Upper lobe of left lung (tissue), 6 donors: ENCODE data around the gene MAML2. TPM values are rescaled to one million over a fixed set of nuclear protein-coding genes. Genes with fewer than 3 reads are reported as not detected.
A peak's percentile ranks its signal among the peaks of the same experiment; 100 is the strongest.

Source experiments
- ATAC-seq, 2 donors: fragments of 200-7000 bp; cut with Tn5 transposase; one replicate each; pipeline ENCODE4 v1.9.1; 2022; ENCODE audit warnings: mild to moderate bottlenecking in 2 of 2, moderate library complexity in 2 of 2; ENCODE audit not compliant: low FRiP score in 2 of 2
- DNase-seq, 2 donors: peaks; one replicate each; pipeline ENCODE4 v3.0.0-alpha.2; 2019 to 2020
- H3K27ac ChIP-seq, 4 donors: fragments of 200-600 bp; sonication (generic); one replicate each; pipeline ENCODE4 v1.5.1; 2016 to 2019
- H3K27me3 ChIP-seq, 4 donors: fragments of 200-600 bp; sonication (generic); one replicate each; pipeline ENCODE4 v1.5.1; 2017 to 2019
- H3K36me3 ChIP-seq, 4 donors: fragments of 200-600 bp; sonication (generic); one replicate each; pipeline ENCODE4 v1.5.1; 2016 to 2019
- H3K4me1 ChIP-seq, 4 donors: fragments of 200-600 bp; sonication (generic); one replicate each; pipeline ENCODE4 v1.5.1; 2018 to 2019
- H3K4me3 ChIP-seq, 4 donors: fragments of 200-600 bp; sonication (generic); one replicate each; pipeline ENCODE4 v1.5.1; 2017 to 2019; ENCODE audit warnings: mild to moderate bottlenecking in 2 of 4, moderate library complexity in 1 of 4
- H3K9me3 ChIP-seq, 4 donors: fragments of 200-600 bp; sonication (generic); one replicate each; pipeline ENCODE4 v1.5.1; 2018 to 2019
- CTCF ChIP-seq, 6 experiments: fragments of 450-650 bp in 4 of 6; fragments of 200-600 bp in 2 of 6; sonication (generic) in 2 of 6; IDR thresholded peaks; one replicate each; pipeline ENCODE4 v1.5.1; 2016 to 2019; ENCODE audit warnings: antibody characterized with exemption in 6 of 6
- EP300 ChIP-seq, 4 donors: sonication (generic); formaldehyde crosslinking; IDR thresholded peaks; one replicate each; pipeline ENCODE4 v1.5.1; 2017; ENCODE audit warnings: antibody characterized with exemption in 4 of 4, control low read depth in 2 of 4
- POLR2A ChIP-seq, 4 donors: fragments of 450-650 bp; IDR thresholded peaks; one replicate each; pipeline ENCODE4 v1.5.1; 2016 to 2017; ENCODE audit warnings: antibody characterized with exemption in 4 of 4, mild to moderate bottlenecking in 2 of 4
- POLR2AphosphoS5 ChIP-seq, 2 donors: sonication (generic); formaldehyde crosslinking; IDR thresholded peaks; one replicate each; pipeline ENCODE4 v1.5.1; 2017; ENCODE audit warnings: antibody characterized with exemption in 2 of 2
- WGBS, 2 donors: methylation state at CpG; one replicate each; pipeline ENCODE4 v1.1.5; 2017 to 2018; 5-methylcytosine and 5-hydroxymethylcytosine counted together
- total RNA-seq, 6 donors: library from RNA; depleted of rRNA in 4 of 6; stranded (reverse); fragments of >200 nt in 4 of 6; gene quantifications; one replicate each; pipeline versions ENCODE4 v1.1.0 to v1.2.1, GENCODE V29; 2016 to 2021
- donor health status: DM: no; HTN: no; CAD: no; lungs with moderate emphysema.
- donor health status: DM: no; HTN: yes; CAD: no; lungs with severe emphysema.

Gene MAML2
- total RNA-seq, 6 donors from 2014 or later = 19.5 to 36.6 (median 26.3) TPM

GRCh38 chr11:96098511-96099241 lies 244.3 kb downstream of the MAML2 start:
- Histone ChIP-seq H3K4me1 (peaks cover 12 to 34% (median 32%) of the 10 kb centered on the region in 4 donors), H3K36me3 (no peaks in the 10 kb centered on the region), H3K4me3 (no peak overlapping the region), H3K27me3 (no peaks in the 10 kb centered on the region), H3K27ac (peak overlapping the region; percentile 28 to 49 (median 37)), H3K9me3 (no peaks in the 10 kb centered on the region)
- DNase-seq (no peak), ATAC-seq (no peak)
- 67 to 68% methylated on average over 7 of the region's 7 CpGs for WGBS, 2 donors
- TF ChIP-seq CTCF (IDR thresholded peaks at IDR 0.05) = no peak

GRCh38 chr11:96097844-96098421 lies 245.1 kb downstream of the MAML2 start:
- WGBS, 2 donors = 82 to 89% methylated on average over 4 of the region's 4 CpGs
- peak overlapping the region in 3 of 4 donors; percentile 30 to 49 (median 48) for H3K27ac ChIP-seq
- ATAC-seq (no peak), DNase-seq (no peak)
- TF ChIP-seq POLR2A (IDR thresholded peaks at IDR 0.05) = no peak
- H3K9me3 ChIP-seq = no peaks in the 10 kb centered on the region
- no peaks in the 10 kb centered on the region for H3K36me3 ChIP-seq
- H3K4me3 ChIP-seq = no peak overlapping the region
- peaks cover 12 to 33% (median 28%) of the 10 kb centered on the region in 4 donors for H3K4me1 ChIP-seq
- H3K27me3 ChIP-seq = no peaks in the 10 kb centered on the region

GRCh38 chr11:96096360-96096759 lies 246.6 kb downstream of the MAML2 start:
- Histone ChIP-seq H3K27ac (peak overlapping the region; percentile 27 to 80 (median 56)), H3K9me3 (no peaks in the 10 kb centered on the region), H3K36me3 (peaks cover 0 to 13% (median 6%) of the 10 kb centered on the region in 4 donors), H3K4me3 (no peak overlapping the region), H3K4me1 (peaks cover 12 to 33% (median 25%) of the 10 kb centered on the region in 4 donors), H3K27me3 (no peaks in the 10 kb centered on the region)
- DNase-seq = no peak
- WGBS, 2 donors = 74 to 82% methylated on average over 4 of the region's 4 CpGs
- ATAC-seq = no peak
- no peak for TF ChIP-seq EP300 (IDR thresholded peaks at IDR 0.05)
- no peak for TF ChIP-seq POLR2A (IDR thresholded peaks at IDR 0.05)
- TF ChIP-seq POLR2AphosphoS5 (IDR thresholded peaks at IDR 0.05) = no peak
- no peak for TF ChIP-seq CTCF (IDR thresholded peaks at IDR 0.05)

GRCh38 chr11:96095884-96096303 lies 247.1 kb downstream of the MAML2 start:
- H3K27ac ChIP-seq = peak overlapping the region; percentile 27 to 80 (median 56)
- DNase-seq (peak in 1 of 2 donors; percentile 53), ATAC-seq (peak; percentile 59 to 86)
- H3K9me3 ChIP-seq = no peaks in the 10 kb centered on the region
- H3K4me3 ChIP-seq = no peak overlapping the region
- WGBS, 2 donors = 40 to 53% methylated on average over 2 of the region's 2 CpGs
- no peak for TF ChIP-seq POLR2AphosphoS5 (IDR thresholded peaks at IDR 0.05)
- no peak for TF ChIP-seq POLR2A (IDR thresholded peaks at IDR 0.05)
- TF ChIP-seq CTCF (IDR thresholded peaks at IDR 0.05) = no peak
- no peak for TF ChIP-seq EP300 (IDR thresholded peaks at IDR 0.05)
- no peaks in the 10 kb centered on the region for H3K27me3 ChIP-seq
- peaks cover 0 to 14% (median 7%) of the 10 kb centered on the region in 4 donors for H3K36me3 ChIP-seq
- H3K4me1 ChIP-seq = peaks cover 12 to 37% (median 27%) of the 10 kb centered on the region in 4 donors

GRCh38 chr11:96094156-96094555 lies 248.8 kb downstream of the MAML2 start:
- WGBS, 2 donors = 56 to 67% methylated on average over 2 of the region's 2 CpGs
- no peak for TF ChIP-seq POLR2A (IDR thresholded peaks at IDR 0.05)
- TF ChIP-seq EP300 (IDR thresholded peaks at IDR 0.05) = no peak
- TF ChIP-seq CTCF (IDR thresholded peaks at IDR 0.05) = no peak
- TF ChIP-seq POLR2AphosphoS5 (IDR thresholded peaks at IDR 0.05) = no peak
- ATAC-seq = no peak
- Histone ChIP-seq H3K4me3 (no peak overlapping the region), H3K27me3 (no peaks in the 10 kb centered on the region), H3K36me3 (peaks cover 0 to 14% (median 7%) of the 10 kb centered on the region in 4 donors), H3K27ac (no peak overlapping the region), H3K4me1 (peaks cover 12 to 38% (median 27%) of the 10 kb centered on the region in 4 donors), H3K9me3 (no peaks in the 10 kb centered on the region)
- no peak for DNase-seq
